ENCODE data around the gene AFF4.

DNA sequence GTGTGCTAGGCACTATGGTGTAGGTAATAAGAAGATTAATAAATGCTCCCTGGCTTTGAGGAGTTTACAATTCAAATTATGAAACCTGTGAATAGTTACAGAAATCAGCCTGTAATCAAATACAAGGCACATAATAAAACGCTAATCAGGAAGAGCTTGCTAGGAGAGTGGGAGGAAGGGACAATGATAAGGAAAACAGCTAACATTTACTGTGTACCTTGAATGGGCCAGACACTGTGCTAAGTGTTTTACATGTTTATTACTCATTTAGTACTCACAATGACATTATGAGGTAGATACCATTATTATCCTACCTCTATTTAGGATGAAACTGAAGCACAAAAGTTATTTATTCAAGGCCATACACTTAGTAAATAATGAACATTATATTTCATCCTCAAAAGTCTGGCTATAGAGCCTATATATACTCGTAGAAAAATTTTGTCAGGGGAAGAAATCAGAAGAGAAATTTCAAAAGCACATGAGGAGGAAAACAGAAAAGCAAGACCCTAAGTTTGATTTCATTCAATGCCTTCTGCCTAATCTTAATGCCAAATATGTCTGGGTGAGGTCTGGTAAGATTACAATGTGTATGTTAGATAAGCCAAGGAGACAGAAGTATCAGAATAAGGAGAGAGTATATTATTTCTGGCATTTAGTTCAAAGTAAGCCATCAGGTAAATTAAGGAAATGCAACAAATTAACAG lies 35.9 kb downstream of the AFF4 start:
- TF ChIP-seq, protein P1, sequence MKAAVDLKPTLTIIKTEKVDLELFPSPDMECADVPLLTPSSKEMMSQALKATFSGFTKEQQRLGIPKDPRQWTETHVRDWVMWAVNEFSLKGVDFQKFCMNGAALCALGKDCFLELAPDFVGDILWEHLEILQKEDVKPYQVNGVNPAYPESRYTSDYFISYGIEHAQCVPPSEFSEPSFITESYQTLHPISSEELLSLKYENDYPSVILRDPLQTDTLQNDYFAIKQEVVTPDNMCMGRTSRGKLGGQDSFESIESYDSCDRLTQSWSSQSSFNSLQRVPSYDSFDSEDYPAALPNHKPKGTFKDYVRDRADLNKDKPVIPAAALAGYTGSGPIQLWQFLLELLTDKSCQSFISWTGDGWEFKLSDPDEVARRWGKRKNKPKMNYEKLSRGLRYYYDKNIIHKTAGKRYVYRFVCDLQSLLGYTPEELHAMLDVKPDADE (IDR thresholded peaks at IDR 0.05), result no peak
- no peak for TF ChIP-seq STAT1 (IDR thresholded peaks at IDR 0.05; ENCODE audit: unreplicated experiment)
- TF ChIP-seq, protein P2, sequence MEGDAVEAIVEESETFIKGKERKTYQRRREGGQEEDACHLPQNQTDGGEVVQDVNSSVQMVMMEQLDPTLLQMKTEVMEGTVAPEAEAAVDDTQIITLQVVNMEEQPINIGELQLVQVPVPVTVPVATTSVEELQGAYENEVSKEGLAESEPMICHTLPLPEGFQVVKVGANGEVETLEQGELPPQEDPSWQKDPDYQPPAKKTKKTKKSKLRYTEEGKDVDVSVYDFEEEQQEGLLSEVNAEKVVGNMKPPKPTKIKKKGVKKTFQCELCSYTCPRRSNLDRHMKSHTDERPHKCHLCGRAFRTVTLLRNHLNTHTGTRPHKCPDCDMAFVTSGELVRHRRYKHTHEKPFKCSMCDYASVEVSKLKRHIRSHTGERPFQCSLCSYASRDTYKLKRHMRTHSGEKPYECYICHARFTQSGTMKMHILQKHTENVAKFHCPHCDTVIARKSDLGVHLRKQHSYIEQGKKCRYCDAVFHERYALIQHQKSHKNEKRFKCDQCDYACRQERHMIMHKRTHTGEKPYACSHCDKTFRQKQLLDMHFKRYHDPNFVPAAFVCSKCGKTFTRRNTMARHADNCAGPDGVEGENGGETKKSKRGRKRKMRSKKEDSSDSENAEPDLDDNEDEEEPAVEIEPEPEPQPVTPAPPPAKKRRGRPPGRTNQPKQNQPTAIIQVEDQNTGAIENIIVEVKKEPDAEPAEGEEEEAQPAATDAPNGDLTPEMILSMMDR (conservative IDR thresholded peaks at IDR 0.05; ENCODE audit: low read depth in 2 of 2), result no peak
- TF ChIP-seq EZH2 (IDR thresholded peaks at IDR 0.05; ENCODE audit: low read depth, unreplicated experiment), result no peak
- no peak for TF ChIP-seq POLR2AphosphoS5 (IDR thresholded peaks at IDR 0.05; ENCODE audit: low read depth)
- no peak for TF ChIP-seq EZH2phosphoT487 (IDR thresholded peaks at IDR 0.05; ENCODE audit: unreplicated experiment)

Data from GM23338 (cell line).